ENCODE measurements around the gene FBXL19.

- TF ChIP-seq, protein P1, sequence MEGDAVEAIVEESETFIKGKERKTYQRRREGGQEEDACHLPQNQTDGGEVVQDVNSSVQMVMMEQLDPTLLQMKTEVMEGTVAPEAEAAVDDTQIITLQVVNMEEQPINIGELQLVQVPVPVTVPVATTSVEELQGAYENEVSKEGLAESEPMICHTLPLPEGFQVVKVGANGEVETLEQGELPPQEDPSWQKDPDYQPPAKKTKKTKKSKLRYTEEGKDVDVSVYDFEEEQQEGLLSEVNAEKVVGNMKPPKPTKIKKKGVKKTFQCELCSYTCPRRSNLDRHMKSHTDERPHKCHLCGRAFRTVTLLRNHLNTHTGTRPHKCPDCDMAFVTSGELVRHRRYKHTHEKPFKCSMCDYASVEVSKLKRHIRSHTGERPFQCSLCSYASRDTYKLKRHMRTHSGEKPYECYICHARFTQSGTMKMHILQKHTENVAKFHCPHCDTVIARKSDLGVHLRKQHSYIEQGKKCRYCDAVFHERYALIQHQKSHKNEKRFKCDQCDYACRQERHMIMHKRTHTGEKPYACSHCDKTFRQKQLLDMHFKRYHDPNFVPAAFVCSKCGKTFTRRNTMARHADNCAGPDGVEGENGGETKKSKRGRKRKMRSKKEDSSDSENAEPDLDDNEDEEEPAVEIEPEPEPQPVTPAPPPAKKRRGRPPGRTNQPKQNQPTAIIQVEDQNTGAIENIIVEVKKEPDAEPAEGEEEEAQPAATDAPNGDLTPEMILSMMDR (IDR thresholded peaks at IDR 0.05) = no peak
- TF ChIP-seq EZH2 (IDR thresholded peaks at IDR 0.05; ENCODE audit: borderline replicate concordance, insufficient read depth, low read depth, low read length, poor library complexity, severe bottlenecking) = no peak
Observed at GRCh38 chr16:30957456-30958174, 34.2 kb downstream of the FBXL19 start, which contains the start of gene SETD1A.

Data from B cell (primary cell).